ENCODE data around the gene ITIH5. TPM values are rescaled to one million over a fixed set of nuclear protein-coding genes. Genes with fewer than 3 reads are reported as not detected.
"Not testable (repeated sequence)": the region's sequence is repeated elsewhere in the genome, so short reads cannot be mapped to it uniquely, and the experiment has no call there.

Gene ITIH5
- total and polyA plus RNA-seq, 2 of the 13 experiments (the other 11 are each of a cell fraction or from before 2014, with no cell fraction given) = 4.7 to 8.9 TPM

- TF ChIP-seq ZBTB39 (CRISPR knock-in tag; IDR thresholded peaks at IDR 0.05) (no peak), NFAT5 (CRISPR knock-in tag; IDR thresholded peaks at IDR 0.05) (no peak)
These were observed 9.2 kb downstream of the ITIH5 start (continued) for GRCh38 chr10:7657552-7657951.

- WGBS (ENCODE audit: low lambda C conversion rate) = 96% methylated on average over 11 of the region's 11 CpGs
- H3K4me2 ChIP-seq (ENCODE audit: low read depth, low read length); H3K36me3 ChIP-seq (replicated peaks in 1 of 2; ENCODE audit: control insufficient read depth in 1 of 2, insufficient read depth in 2 of 2, low read length in 2 of 2); H3K27me3 ChIP-seq (ENCODE audit: control insufficient read depth in 1 of 2, insufficient read depth in 2 of 2, low read length in 2 of 2); H3K9me3 ChIP-seq (ENCODE audit: low read length); DNase-seq (ENCODE audit: low spot score); H3K27ac ChIP-seq (ENCODE audit: extremely low read length, insufficient read depth, low read length); in situ Hi-C loops (cut with HindIII; ENCODE audit: extremely low pct_ligation_motif_present, low pct_unique_long_range_greater_than_20kb); H3K4me3 ChIP-seq (replicated peaks in 1 of 3; ENCODE audit: insufficient read depth in 1 of 3, low read depth in 2 of 3, low read length in 3 of 3); H2AFZ ChIP-seq (ENCODE audit: low read length); POLR2A ChIA-PET; FAIRE-seq; ATAC-seq; H3K4me1 ChIP-seq (ENCODE audit: insufficient read depth, low read length); CTCF ChIA-PET (ENCODE audit: low intra/inter-chr PET ratio, low total read pairs); H4K20me1 ChIP-seq (ENCODE audit: insufficient read depth, low read length); H3K9ac ChIP-seq (ENCODE audit: insufficient read depth, low read depth, low read length); H3K79me2 ChIP-seq (ENCODE audit: insufficient read depth, low read length); BruUV-seq (replicated peaks); intact Hi-C loops (cut with micrococcal nuclease; ENCODE audit: unreplicated experiment): not testable (repeated sequence)
These were observed 9.7 kb downstream of the ITIH5 start for GRCh38 chr10:7657079-7657478.
